ENCODE measurements around the gene RANBP17.

- no peak for TF ChIP-seq CTCF (IDR thresholded peaks at IDR 0.05)
- no peak for TF ChIP-seq EZH2 (IDR thresholded peaks at IDR 0.05; ENCODE audit: borderline replicate concordance, insufficient read depth, low read depth, low read length, poor library complexity, severe bottlenecking)
Observed at GRCh38 chr5:171094356-171094755, 232.5 kb downstream of the RANBP17 start.
